Measurements from ENCODE around the gene TESK2. TPM values are rescaled to one million over a fixed set of nuclear protein-coding genes. Genes with fewer than 3 reads are reported as not detected.

TESK2 gene
- total RNA-seq, 1 experiment from 2014 or later, result 1.5 TPM

- Histone ChIP-seq H3K36me3 (ENCODE audit: insufficient read depth, low read length) (no peaks in the 10 kb centered on the region), H3K27me3 (ENCODE audit: low read length) (no peaks in the 10 kb centered on the region), H2AFZ (ENCODE audit: low read length) (no peak overlapping the region), H3K9me3 (ENCODE audit: low read length) (no peaks in the 10 kb centered on the region), H3K9ac (ENCODE audit: low read length) (no peak overlapping the region), H3K4me3 (ENCODE audit: low read length) (no peak overlapping the region), H3K27ac (ENCODE audit: low read length) (no peak overlapping the region), H3K79me2 (ENCODE audit: low read length) (peaks cover 37% of the 10 kb centered on the region), H3K9me2 (replicated peaks; ENCODE audit: insufficient read depth, low read length) (no peaks in the 10 kb centered on the region), H3K4me1 (ENCODE audit: low read length) (peaks cover 20% of the 10 kb centered on the region), H3K4me2 (ENCODE audit: low read depth, low read length, poor library complexity, severe bottlenecking) (no peak overlapping the region), H4K20me1 (ENCODE audit: insufficient read depth, low read depth, low read length) (no peaks in the 10 kb centered on the region)
- no peak for DNase-seq
Measured at GRCh38 chr1:45503462-45504360, 12.7 kb upstream of the TESK2 start.

GRCh38 chr1:45501505-45501859, 10.5 kb upstream of the TESK2 start:
- Histone ChIP-seq H3K27me3 (ENCODE audit: low read length) (no peaks in the 10 kb centered on the region), H3K9me3 (ENCODE audit: low read length) (no peaks in the 10 kb centered on the region), H3K27ac (ENCODE audit: low read length) (no peak overlapping the region), H3K4me1 (ENCODE audit: low read length) (peaks cover 24% of the 10 kb centered on the region), H3K36me3 (ENCODE audit: insufficient read depth, low read length) (no peaks in the 10 kb centered on the region), H3K9ac (ENCODE audit: low read length) (peak overlapping the region; percentile 82), H3K9me2 (replicated peaks; ENCODE audit: insufficient read depth, low read length) (no peaks in the 10 kb centered on the region), H3K79me2 (ENCODE audit: low read length) (peaks cover 37% of the 10 kb centered on the region), H3K4me3 (ENCODE audit: low read length) (peak overlapping the region; percentile 93), H4K20me1 (ENCODE audit: insufficient read depth, low read depth, low read length) (no peaks in the 10 kb centered on the region), H2AFZ (ENCODE audit: low read length) (no peak overlapping the region), H3K4me2 (ENCODE audit: low read depth, low read length, poor library complexity, severe bottlenecking) (peak overlapping the region; percentile 98)
- no peak for DNase-seq

GRCh38 chr1:45499415-45499769, 8.4 kb upstream of the TESK2 start:
- no peaks in the 10 kb centered on the region for H4K20me1 ChIP-seq (ENCODE audit: insufficient read depth, low read depth, low read length)
- H3K9me2 ChIP-seq (replicated peaks; ENCODE audit: insufficient read depth, low read length), result no peaks in the 10 kb centered on the region
- peak overlapping the region; percentile 93 for H2AFZ ChIP-seq (ENCODE audit: low read length)
- peak; percentile 66 for DNase-seq
- H3K36me3 ChIP-seq (ENCODE audit: insufficient read depth, low read length), result no peaks in the 10 kb centered on the region
- H3K9ac ChIP-seq (ENCODE audit: low read length), result peak overlapping the region; percentile 93
- peak overlapping the region; percentile 98 for H3K4me2 ChIP-seq (ENCODE audit: low read depth, low read length, poor library complexity, severe bottlenecking)
- no peaks in the 10 kb centered on the region for H3K27me3 ChIP-seq (ENCODE audit: low read length)
- H3K4me3 ChIP-seq (ENCODE audit: low read length), result peak overlapping the region; percentile 93
- no peaks in the 10 kb centered on the region for H3K9me3 ChIP-seq (ENCODE audit: low read length)
- peaks cover 37% of the 10 kb centered on the region for H3K79me2 ChIP-seq (ENCODE audit: low read length)
- H3K27ac ChIP-seq (ENCODE audit: low read length), result peak overlapping the region; percentile 38; the same call in 1 of the 2 replicates
- peaks cover 24% of the 10 kb centered on the region for H3K4me1 ChIP-seq (ENCODE audit: low read length)

GRCh38 chr1:45498279-45498678, 7.3 kb upstream of the TESK2 start:
- no peak for DNase-seq
- Histone ChIP-seq H2AFZ (ENCODE audit: low read length) (no peak overlapping the region), H3K4me2 (ENCODE audit: low read depth, low read length, poor library complexity, severe bottlenecking) (peak overlapping the region; percentile 98)

GRCh38 chr1:45493116-45493697, 2.2 kb upstream of the TESK2 start:
- H3K4me1 ChIP-seq (ENCODE audit: low read length), result peaks cover 19% of the 10 kb centered on the region
- H3K36me3 ChIP-seq (ENCODE audit: insufficient read depth, low read length), result no peaks in the 10 kb centered on the region
- H3K9me3 ChIP-seq (ENCODE audit: low read length), result no peaks in the 10 kb centered on the region
- H3K79me2 ChIP-seq (ENCODE audit: low read length), result no peaks in the 10 kb centered on the region
- H2AFZ ChIP-seq (ENCODE audit: low read length), result no peak overlapping the region
- no peaks in the 10 kb centered on the region for H3K27me3 ChIP-seq (ENCODE audit: low read length)
- no peak overlapping the region for H3K9ac ChIP-seq (ENCODE audit: low read length)
- no peak overlapping the region for H3K4me2 ChIP-seq (ENCODE audit: low read depth, low read length, poor library complexity, severe bottlenecking)
- no peaks in the 10 kb centered on the region for H3K9me2 ChIP-seq (replicated peaks; ENCODE audit: insufficient read depth, low read length)
- H3K4me3 ChIP-seq (ENCODE audit: low read length), result no peak overlapping the region
- no peak overlapping the region for H3K27ac ChIP-seq (ENCODE audit: low read length)
- no peaks in the 10 kb centered on the region for H4K20me1 ChIP-seq (ENCODE audit: insufficient read depth, low read depth, low read length)
- peak; percentile 79 for DNase-seq

More at GRCh38 chr1:45498279-45498678, 7.3 kb upstream of the TESK2 start:
- H3K27ac ChIP-seq (ENCODE audit: low read length), result no peak overlapping the region
- H3K79me2 ChIP-seq (ENCODE audit: low read length), result peaks cover 31% of the 10 kb centered on the region
- no peaks in the 10 kb centered on the region for H4K20me1 ChIP-seq (ENCODE audit: insufficient read depth, low read depth, low read length)
- peak overlapping the region; percentile 93 for H3K9ac ChIP-seq (ENCODE audit: low read length)
- no peaks in the 10 kb centered on the region for H3K9me2 ChIP-seq (replicated peaks; ENCODE audit: insufficient read depth, low read length)
- no peaks in the 10 kb centered on the region for H3K36me3 ChIP-seq (ENCODE audit: insufficient read depth, low read length)
- H3K4me1 ChIP-seq (ENCODE audit: low read length), result peaks cover 24% of the 10 kb centered on the region
- H3K4me3 ChIP-seq (ENCODE audit: low read length), result peak overlapping the region; percentile 93; the same call in 1 of the 2 replicates
- no peaks in the 10 kb centered on the region for H3K27me3 ChIP-seq (ENCODE audit: low read length)
- no peaks in the 10 kb centered on the region for H3K9me3 ChIP-seq (ENCODE audit: low read length)

GRCh38 chr1:45492691-45493090, 1.7 kb upstream of the TESK2 start:
- no peaks in the 10 kb centered on the region for H3K9me2 ChIP-seq (replicated peaks; ENCODE audit: insufficient read depth, low read length)
- DNase-seq, result no peak

GRCh38 chr1:45491487-45492260, 711 bp upstream of the TESK2 start:
- peak overlapping the region; percentile 59 for H3K4me3 ChIP-seq (ENCODE audit: low read length)
- H4K20me1 ChIP-seq (ENCODE audit: insufficient read depth, low read depth, low read length), result no peaks in the 10 kb centered on the region
- peak overlapping the region; percentile 92 for H3K4me2 ChIP-seq (ENCODE audit: low read depth, low read length, poor library complexity, severe bottlenecking)
- H3K9me3 ChIP-seq (ENCODE audit: low read length), result no peaks in the 10 kb centered on the region
- H3K36me3 ChIP-seq (ENCODE audit: insufficient read depth, low read length), result no peaks in the 10 kb centered on the region
- H3K27ac ChIP-seq (ENCODE audit: low read length), result no peak overlapping the region
- no peaks in the 10 kb centered on the region for H3K27me3 ChIP-seq (ENCODE audit: low read length)
- no peak for DNase-seq
- no peaks in the 10 kb centered on the region for H3K9me2 ChIP-seq (replicated peaks; ENCODE audit: insufficient read depth, low read length)
- H3K4me1 ChIP-seq (ENCODE audit: low read length), result peaks cover 19% of the 10 kb centered on the region
- H3K79me2 ChIP-seq (ENCODE audit: low read length), result no peaks in the 10 kb centered on the region
- H2AFZ ChIP-seq (ENCODE audit: low read length), result peak overlapping the region; percentile 59; the same call in 1 of the 2 replicates
- peak overlapping the region; percentile 40 for H3K9ac ChIP-seq (ENCODE audit: low read length)

More at GRCh38 chr1:45492691-45493090, 1.7 kb upstream of the TESK2 start:
- Histone ChIP-seq H4K20me1 (ENCODE audit: insufficient read depth, low read depth, low read length) (no peaks in the 10 kb centered on the region), H3K27me3 (ENCODE audit: low read length) (no peaks in the 10 kb centered on the region), H3K4me3 (ENCODE audit: low read length) (no peak overlapping the region), H3K4me2 (ENCODE audit: low read depth, low read length, poor library complexity, severe bottlenecking) (no peak overlapping the region), H3K79me2 (ENCODE audit: low read length) (no peaks in the 10 kb centered on the region), H3K9ac (ENCODE audit: low read length) (no peak overlapping the region), H3K4me1 (ENCODE audit: low read length) (peaks cover 19% of the 10 kb centered on the region), H3K36me3 (ENCODE audit: insufficient read depth, low read length) (no peaks in the 10 kb centered on the region), H2AFZ (ENCODE audit: low read length) (no peak overlapping the region), H3K27ac (ENCODE audit: low read length) (no peak overlapping the region), H3K9me3 (ENCODE audit: low read length) (no peaks in the 10 kb centered on the region)

Measured in Karpas-422 (cell line).